Stimulated activated CD4-positive, alpha-beta T cell treated with anti-CD3 and anti-CD28 coated beads, Interleukin-4, amount 100 ng/mL, for 48 hours (primary cell): ENCODE measurements around the gene RASA2.
"Not testable (repeated sequence)": the region's sequence is repeated elsewhere in the genome, so short reads cannot be mapped to it uniquely, and the experiment has no call there.

ENCODE experiments used
- DNase-seq, 2 donors: peaks; one replicate each; pipeline ENCODE4 v3.0.0-alpha.2; 2020; ENCODE audit warnings: low read depth in 2 of 2

RASA2 gene

DNA sequence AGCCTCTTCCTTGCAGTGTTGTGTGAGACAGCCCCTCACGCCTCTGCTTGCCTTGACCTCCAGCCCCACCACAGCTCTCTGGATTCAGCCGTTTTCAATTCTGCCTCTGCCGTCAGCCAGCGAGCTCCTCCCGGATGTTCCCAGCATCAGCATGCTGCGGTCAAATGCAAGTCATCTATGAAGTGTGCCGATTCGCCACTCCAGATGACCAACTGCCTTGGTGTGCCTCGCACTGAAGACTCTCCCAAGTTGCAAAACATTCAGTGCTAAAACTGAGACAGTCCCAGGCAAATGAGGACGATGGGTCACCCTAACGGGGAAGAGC lies 30.6 kb upstream of the RASA2 start:
- DNase-seq, result no peak

DNA sequence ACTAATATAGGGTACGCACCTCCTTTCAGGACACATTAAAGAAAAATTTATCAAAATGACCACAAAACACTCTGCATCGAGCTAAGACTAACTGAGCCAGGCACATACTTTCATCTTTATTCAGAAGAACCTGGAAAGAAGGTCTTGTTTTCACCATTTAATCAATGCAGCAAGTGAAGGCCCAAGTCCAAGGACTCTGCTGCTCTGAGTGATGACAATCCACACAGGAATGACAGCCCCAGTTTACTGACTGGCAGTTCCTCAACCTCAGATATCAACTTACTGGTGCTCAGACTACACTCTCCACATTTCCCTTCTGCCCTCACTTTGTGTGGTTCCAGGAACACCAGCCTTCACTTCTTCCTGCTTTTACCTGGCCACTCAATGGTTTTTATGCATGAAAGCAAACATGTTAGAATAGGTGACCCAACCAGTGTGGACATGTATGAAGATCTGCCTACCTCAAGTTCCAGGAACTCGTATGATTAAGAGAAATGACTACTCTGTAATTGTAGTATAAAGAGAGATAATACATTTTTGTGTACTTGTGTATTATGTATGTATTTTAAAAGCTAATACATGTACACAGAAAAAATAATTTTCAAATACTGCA lies 29.1 kb upstream of the RASA2 start:
- no peak for DNase-seq

DNA sequence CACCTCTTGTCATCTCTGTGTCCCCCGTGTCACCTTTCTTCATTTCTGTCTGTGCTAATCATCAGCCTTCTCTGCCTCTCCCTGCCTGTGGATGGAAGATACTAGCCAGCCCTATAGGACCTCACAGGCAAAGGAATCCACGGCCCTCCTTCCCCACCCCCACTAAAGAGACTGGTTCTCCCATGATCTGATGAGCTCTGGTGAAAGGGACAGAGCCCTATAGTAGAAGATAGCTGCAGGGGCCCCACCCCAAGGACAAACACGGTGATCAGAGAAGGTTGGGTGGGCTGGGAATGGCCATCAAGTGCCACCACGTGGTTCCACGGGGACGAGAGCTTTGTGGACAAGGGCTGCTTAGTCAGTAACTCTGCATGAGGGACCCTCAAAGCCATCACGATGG lies 27.8 kb upstream of the RASA2 start:
- no peak for DNase-seq

DNA sequence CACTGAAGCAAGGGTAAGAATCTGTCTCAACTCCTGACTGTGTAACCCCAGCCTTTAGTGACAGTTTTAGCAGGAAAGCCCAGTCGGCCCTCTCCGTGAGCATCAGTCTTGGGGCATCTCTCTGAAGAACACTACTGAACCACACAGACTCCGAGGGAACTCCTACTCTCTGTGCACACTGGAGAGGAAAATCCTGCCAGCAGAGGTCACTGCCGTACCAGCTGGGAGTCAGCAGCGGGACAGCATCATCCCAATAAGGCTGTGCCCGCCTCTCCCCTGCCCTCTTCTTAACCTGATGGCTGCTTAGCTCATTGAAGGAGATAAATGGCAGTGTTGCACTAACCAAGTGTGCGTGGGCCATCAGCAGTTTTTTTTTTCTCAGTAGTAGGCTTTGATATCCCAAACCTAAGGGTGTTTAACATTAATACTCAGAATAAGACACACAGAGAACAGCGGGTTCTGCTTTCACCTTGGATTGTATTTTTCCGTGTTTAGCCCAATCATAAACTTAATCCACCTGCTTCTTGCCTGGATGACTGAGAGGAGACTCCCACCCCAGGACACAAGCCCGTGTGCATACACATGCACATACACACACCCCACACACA lies 26.6 kb upstream of the RASA2 start:
- peak; percentile 86 to 93 for DNase-seq

DNA sequence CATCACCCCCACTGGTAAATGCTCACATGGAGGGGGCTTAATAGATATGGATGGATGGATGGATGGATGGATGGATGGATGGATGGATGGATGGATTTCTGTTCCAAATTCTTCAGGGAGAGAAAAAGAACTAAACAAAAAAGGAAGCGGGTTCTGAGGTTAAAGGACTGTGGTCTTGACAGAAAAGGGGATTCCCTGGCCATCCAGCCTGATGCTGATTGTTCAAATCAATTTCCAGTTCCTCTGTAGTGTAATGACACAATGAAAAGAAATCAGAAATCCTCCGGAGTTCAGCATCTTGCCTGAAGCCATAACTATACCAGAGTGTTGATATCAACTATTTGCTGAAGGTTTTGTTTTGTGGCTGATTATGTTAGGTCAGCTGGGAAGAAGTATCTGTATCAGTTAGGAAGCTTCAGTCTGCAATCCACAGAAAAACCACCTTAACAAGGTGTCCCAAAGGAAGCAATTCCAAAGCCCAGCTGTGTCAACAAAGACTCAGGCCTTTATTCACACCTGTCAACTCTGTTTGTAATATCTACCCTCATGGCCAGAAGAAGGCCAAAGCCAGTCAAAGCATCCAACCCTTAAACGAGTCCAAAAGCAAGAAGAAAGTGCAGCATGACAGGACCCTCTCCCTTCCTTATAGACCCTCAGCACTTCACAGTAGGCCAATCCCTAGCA lies 24.5 kb upstream of the RASA2 start:
- DNase-seq, result no peak

DNA sequence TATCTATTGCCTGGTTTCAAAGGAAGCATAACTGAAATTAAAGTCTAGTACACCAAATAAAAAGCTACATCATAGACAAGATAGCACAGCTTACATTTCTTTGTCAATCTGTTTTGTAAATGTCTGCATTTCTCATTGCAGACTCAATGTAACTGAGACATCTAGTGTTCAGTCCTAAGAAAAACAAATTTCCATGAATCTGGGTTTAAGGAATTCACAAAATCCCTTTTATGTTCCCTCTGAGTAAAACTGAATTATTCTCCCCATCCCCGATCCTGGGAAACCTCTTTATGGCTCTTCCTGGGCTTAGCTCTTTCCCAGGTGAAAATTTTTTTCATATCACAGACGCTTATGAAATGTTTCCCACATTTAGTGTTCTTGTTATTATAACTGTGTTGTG lies 21.6 kb upstream of the RASA2 start:
- no peak for DNase-seq

DNA sequence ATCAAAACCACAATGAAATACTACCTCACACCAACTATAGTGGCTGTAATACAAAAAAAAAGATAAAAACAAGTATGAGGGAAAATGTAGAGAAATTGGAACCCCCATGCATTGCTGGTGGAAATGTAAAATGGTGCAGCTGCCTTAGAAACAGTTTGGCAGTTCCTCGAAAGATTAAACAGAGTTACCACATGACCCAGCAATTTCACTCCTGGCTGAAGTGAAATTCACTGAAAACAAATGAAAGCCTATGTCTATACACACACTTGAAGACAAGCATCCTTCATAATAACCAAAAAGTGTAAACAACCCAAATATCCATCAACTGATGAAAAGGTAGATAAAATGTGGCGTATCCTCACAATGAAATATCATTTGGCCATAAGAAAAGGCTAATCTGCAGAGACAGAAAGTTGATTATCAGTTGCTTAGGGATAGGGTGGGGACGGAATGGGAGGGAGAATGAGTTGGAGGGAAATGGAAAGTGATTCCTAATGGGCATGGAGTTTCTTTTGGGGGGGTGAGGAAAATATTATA lies 20.1 kb upstream of the RASA2 start:
- DNase-seq, result no peak

DNA sequence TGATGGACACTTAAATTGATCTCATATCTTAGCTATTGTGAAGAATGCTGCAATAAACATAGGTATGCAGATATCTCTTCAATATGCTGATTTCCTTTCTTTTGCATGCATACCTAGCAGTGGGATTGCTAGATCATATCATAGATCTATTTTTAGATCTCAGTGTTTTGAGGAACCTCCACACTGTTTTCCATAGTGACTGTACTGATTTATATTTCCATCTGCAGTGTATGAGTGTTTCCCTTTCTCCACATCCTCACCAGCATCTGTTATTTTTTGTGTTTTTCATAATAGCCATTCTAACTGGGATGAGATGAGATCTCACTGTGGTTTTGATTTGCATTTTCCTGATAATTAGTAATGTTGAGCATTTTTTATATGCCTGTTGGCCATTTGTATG lies 17.1 kb upstream of the RASA2 start:
- DNase-seq, result no peak

DNA sequence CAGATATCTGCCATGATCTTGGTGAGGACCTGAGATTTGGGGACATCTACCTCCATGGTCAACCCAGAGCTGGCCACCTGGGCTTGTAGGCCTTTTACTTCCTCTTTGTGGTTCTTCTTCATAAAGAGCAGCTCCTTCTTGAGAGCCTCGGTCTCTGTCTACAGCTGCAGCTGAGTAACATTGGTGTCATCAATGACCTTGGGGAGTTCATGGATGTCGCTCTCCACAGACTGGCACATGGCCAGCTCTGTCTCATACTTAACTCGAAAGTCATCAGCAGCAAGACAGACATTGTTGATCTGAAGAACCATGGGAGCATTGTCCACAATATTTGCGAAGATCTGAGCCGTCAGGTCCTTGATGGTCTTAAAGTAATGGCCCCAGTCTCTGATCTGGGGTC lies 15.7 kb upstream of the RASA2 start:
- DNase-seq, result no peak

DNA sequence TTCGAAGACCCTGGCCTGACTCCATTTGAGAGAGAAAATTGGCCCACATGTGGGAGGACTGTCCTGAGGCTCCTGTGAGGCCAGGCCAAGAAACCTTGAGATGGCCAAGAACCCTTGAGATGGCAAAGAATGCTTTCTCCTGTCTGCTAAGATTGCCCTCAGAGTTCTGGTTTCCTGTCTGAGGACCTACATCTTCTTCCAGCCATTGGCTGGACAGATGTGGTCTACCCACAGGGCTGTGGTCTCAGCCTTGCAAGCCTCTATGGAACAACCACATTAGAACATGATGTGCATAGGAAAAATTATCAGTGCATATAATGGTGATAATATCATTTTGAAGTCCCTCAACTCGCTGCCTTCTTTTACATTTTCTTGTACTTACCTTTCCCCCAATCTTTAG lies 10.8 kb upstream of the RASA2 start:
- no peak for DNase-seq

DNA sequence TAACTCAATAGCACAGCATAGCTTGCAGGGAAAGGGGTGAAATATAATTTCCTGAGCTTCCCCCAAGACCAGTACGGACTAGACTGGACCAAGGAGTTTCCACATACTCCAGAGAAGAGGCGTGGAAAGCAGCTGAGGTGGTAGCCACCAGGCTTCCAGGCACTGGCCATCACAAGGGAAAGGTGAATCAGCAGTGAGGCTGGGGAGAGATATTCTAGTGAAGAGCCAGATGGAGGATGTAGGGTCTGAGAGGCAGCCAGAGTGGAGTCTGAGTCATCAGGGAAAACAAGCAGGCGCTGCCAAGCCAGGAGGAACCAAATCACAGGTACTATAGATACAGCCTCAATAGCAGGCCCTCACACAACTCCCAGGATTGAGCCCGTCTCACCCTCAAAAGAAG lies 9.6 kb upstream of the RASA2 start:
- no peak for DNase-seq

DNA sequence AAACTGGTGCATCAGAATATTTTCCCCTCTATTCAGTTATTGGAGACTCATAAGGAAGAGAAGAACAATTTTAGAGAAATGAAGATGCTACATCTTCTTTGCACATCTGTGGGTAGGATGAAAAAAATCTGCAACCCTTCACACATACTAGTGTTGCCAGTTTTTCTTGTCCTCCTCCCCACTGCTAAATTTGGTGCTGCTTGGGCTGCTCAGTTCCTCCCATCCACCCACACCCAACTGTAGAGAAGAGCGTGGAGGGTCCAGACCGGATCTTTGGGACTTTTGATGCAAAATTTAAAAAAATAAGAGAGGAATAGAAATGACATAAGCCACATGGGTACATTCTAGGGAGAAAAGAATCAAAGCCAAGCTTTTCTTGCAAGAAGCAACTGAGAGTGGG lies 8.7 kb upstream of the RASA2 start:
- no peak for DNase-seq

DNA sequence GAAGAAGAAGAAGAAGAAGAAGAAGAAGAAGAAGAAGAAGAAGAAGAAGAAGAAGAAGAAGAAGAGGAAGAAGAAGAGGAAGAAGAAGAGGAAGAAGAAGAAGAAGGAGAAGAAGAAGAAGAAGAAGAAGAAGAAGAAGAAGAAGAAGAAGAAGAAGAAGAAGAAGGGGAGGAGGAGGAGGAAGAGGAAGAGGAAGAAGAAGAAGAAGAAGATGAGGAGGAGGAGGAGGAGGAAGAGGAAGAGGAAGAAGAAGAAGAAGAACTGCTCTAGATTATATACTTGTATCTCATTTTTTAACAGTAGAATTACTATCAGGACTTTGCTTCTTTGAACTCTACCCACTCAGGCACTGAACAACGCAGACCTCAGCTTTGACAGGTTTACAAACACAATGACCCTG lies 8.0 kb upstream of the RASA2 start:
- DNase-seq, result not testable (repeated sequence)

DNA sequence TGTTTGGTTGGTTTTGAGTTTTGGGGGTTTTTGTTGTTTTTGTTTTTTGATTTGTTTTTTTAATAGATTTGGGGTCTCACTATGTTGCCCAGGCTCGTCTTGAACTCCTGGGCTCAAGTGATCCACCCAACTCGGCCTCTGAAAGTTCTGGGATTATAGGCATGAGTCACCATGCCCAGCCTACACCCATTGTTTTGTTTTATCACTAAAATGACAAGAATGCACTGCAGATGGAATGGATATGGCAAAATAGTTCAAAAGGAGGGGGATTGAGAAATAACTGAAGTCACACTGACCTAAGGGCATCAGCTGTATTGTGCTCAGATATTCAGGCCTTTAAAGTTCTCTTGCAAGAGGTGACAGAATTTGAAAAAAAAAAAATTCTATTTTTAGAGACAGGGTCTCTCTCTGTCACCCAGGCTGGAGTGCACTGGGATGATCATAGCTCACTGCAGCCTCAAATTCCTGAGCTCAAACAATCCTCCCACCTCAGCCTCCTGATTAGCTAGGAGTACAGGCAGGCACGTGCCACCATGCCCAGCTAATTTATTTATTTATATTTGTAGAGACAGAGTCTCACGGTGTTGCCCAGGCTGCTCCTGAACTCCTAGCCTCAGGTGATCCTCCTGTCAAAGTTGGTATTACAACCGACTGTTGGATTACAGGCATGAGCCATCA lies 4.4 kb upstream of the RASA2 start:
- no peak for DNase-seq

DNA sequence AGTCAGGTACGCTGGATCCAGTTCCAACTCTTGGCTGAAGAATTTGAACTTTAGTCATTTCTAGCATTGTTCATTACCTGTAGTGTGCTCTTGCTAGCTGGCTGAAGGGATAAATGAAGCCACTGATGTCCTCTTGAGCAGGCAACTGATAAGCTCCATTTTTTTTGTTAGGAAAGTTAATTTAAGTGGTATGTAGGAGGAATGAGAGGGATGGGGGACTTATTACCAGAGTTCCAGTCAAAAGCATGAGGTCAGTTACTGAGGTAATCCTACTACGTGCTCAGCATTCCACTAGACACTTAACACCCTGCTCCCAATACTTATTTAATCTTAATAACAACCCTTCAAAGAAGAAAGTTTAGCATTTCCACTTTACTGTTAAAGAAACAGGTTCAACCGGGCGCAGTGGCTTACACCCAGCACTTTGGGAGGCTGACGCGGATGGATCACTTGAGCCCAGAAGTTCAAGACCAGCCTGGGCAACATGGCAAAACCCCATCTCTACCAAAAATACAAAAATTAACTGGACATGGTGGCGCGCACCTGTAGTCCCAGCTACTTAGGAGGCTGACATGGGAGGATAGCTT lies 2.0 kb upstream of the RASA2 start:
- no peak for DNase-seq

DNA sequence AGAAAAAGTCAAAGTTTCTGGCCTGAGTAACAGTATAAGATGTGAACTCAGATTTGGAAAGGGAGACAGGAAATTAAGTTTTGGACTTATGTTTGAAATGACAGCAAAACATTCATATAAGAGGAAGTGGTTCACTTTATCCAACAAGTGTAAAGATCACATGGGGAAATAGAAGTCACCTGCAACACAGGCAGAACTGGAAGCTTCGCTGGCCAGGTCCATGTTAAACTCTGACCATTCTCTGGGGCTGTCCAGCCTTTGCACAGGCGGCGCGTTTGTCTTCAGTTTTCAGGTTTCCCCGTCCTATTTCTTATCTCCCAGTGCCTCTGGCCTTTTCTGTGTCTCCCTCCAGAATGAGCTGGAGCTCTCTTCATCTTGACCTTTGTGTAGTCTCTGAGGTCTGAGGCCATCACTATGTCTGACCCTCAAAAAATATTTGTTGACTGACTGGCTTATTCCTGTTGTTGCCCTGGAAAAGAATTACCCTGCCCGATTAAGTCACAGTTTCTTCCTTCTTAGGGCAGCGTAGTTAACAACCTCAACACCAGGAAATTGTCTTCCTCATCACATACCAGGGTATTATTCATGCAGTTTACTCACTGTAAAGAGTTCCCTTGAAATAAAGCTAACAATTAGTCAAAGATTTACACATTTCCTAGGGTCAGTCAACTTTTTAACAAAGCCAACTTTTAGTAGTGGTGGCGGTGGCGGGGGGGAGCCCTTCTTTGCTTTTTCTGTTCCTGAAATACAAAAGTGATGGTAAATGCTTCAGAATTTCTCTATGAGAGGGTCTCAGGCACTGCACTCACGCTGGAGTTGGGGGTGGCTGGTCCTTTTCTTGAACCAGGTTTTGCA lies 959 bp upstream of the RASA2 start:
- no peak for DNase-seq

DNA sequence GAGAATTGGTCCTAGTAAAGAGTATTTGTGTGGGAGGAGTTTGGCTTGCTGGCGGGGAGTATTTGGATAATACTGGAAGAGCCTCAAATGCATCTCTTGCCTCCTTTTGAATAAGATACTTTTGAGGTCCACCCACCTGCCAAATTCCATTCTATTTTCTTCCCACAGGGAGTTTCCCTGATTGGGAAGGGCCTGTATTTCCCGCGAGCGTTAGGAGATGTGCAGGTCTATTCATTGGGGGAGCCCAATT lies 406 bp upstream of the RASA2 start:
- no peak for DNase-seq

DNA sequence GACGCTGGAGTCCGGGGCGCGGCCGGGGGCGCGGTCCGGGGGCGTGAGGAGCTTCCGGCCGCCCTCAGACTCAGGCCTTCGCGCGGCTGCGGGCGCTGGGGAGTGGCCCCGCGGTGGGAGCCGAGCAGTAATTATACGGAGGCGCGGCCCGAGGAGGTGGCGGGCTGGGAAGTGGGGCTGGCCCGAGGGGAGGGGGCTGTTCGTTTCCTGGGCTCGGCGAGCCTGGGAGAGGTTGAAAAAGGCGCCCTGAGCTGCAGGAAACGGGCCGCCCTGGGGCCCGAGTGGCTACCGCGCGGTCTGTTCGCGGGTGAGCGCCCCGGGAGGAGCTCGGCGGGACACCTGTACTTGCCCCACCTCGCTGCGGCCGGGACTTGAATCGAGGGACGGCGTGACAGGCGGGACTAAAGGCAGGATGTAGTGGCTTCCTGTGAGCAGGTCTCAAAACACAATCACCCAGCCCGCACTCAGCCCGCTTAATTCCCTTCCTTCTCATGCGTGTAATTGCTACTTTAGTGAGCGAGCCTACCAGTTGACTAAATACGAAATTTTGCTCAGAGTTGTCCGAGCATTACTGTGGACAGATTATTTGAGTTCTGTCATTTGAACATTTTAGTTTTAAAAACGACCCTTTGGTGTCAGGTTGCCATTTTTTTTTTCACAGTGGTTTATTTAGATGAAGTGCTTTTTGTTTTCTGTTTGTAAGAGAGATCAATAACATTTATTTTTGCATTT lies 860 bp downstream of the RASA2 start:
- peak; percentile 74 to 85 for DNase-seq

DNA sequence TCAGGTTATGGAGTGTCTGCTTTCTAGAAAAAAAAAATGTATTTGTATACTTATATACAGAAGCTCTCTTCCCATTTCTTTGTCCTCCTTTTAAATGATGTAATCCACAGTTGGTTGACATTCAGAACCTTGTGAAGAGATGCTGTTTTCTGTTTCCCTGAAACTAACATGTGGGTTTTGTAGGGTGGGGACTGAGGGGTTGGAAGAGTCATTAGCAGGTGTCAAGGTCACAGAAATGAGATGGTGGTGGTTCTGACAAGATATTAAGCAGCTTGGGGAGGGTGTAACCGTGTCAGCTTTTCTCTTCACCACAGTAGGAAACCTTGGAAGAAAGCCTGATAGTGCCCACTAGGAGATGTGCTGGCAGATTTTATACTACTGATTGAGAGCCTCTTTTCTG lies 2.4 kb downstream of the RASA2 start:
- DNase-seq, result no peak

DNA sequence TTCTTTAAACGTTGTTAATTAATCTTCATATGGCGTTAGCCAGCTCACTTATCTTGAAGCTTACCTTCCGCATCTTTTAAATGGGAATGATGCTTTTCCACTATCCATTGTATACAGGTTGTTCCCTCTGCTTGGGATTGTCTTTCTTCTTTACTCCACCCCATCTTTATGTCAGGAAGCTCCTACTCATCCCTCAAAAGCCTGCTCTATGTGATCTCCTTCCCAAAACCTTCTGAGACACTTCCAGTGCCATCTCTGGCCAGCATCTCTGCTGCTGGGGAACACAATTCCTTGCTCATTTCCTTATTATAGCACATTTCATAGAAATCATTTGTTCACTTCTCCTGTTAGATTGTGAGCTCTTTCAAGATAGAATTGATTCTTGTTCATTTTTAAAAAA lies 4.3 kb downstream of the RASA2 start:
- DNase-seq, result no peak

DNA sequence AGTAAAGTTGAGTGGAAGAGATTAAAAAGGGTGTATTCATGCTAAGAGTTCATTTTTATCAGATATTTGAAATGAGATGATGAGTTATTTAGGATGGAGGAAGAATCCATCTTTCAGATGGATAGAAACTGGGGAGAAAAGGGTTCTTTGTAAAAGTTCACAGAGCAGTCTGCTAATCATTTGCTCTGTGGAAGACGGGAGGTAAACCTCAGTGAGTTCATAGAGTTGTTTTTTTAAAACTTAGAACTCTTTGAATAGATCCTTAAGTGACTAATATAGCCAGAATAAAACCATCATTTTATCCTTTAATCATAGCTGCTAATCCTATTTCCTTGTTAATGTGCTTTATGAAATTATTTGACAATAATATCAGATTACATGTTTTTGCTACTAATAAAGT lies 5.1 kb downstream of the RASA2 start:
- no peak for DNase-seq
